ENCODE data around the gene CXCL16. TPM values are rescaled to one million over a fixed set of nuclear protein-coding genes. Genes with fewer than 3 reads are reported as not detected.

The CXCL16 gene
- total RNA-seq, 4 donors from 2014 or later = 1.2 to 2.1 (median 1.4) TPM

DNA sequence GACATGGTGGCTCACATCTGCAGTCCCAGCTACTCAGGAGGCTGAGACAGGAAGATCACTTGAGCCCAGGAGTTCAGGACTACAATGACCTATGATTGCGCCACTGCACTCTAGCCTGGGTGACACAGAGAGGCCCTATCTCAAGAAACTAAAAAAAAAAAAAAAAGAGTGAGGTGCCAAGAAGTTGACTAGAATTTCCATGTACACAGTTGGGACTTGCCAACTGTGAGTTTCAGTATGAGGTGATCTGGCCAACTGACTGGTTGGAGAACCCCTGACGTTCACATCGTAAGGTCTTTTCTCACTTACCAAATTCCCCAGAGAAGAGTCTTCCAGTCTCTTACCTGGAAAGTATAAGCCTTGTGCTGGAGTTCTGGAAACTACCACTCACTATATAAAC is 11.6 kb downstream of the CXCL16 start:
- no peak overlapping the region for H3K4me3 ChIP-seq
- H3K9me3 ChIP-seq = no peaks in the 10 kb centered on the region
- TF ChIP-seq POLR2A (IDR thresholded peaks at IDR 0.05) = no peak
- no peak for TF ChIP-seq CTCF (IDR thresholded peaks at IDR 0.05 in 4 of 5, conservative IDR thresholded peaks at IDR 0.05 in 1 of 5)
- H3K4me1 ChIP-seq = peaks cover 0 to 12% of the 10 kb centered on the region in 2 donors
- no peaks in the 10 kb centered on the region for H3K27me3 ChIP-seq
- ATAC-seq = no peak
- in situ Hi-C loops (cut with MboI; ENCODE audit: low sequenced_read_pairs in 4 of 4) (no loop called here), intact Hi-C loops (cut with DNase I; ENCODE audit: low total_unique reads) (no loop called here)
- peaks cover 0 to 5% of the 10 kb centered on the region in 2 donors for H3K36me3 ChIP-seq
- no peak for DNase-seq
- H3K27ac ChIP-seq = no peak overlapping the region

DNA sequence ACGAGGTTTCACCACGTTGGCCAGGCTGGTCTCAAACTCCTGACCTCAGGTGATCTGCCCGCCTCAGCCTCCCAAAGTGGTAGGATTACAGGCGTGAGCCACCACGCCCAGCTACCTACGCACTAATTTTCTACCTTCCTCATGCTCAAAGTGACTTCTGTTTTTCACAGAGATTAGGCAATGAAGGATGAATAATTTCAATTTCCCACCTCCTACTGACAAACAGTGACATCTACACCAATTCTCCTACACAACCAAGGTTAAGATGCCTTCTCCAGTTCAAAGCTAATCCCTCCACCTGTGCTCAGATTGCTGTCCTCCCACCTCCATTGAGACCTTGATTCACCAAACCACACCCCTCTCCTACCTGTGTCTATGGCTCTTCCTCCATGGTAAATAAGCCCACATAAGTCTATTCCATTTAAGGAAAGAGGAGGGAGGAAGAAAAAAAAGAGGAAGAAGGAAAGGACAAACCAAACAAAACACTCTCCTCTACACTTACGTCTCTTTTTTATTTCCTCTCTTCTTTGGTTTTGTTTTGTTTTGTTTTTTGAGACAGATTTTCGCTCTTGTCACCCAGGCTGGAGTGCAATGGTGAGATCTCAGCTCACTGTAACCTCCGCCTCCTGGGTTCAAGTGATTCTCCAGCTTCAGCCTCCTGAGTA is 13.9 kb downstream of the CXCL16 start:
- no peaks in the 10 kb centered on the region for H3K36me3 ChIP-seq
- H3K9me3 ChIP-seq = no peaks in the 10 kb centered on the region
- H3K27ac ChIP-seq = no peak overlapping the region
- TF ChIP-seq CTCF (IDR thresholded peaks at IDR 0.05 in 4 of 5, conservative IDR thresholded peaks at IDR 0.05 in 1 of 5) (no peak), POLR2A (IDR thresholded peaks at IDR 0.05) (no peak)
- peaks cover 0 to 5% of the 10 kb centered on the region in 2 donors for H3K4me1 ChIP-seq
- intact Hi-C loops (cut with DNase I; ENCODE audit: low total_unique reads) = no loop called here
- no peak overlapping the region for H3K4me3 ChIP-seq
- H3K27me3 ChIP-seq = no peaks in the 10 kb centered on the region
- ATAC-seq (no peak), DNase-seq (no peak)
- in situ Hi-C loops (cut with MboI; ENCODE audit: low sequenced_read_pairs in 4 of 4) = no loop called here

DNA sequence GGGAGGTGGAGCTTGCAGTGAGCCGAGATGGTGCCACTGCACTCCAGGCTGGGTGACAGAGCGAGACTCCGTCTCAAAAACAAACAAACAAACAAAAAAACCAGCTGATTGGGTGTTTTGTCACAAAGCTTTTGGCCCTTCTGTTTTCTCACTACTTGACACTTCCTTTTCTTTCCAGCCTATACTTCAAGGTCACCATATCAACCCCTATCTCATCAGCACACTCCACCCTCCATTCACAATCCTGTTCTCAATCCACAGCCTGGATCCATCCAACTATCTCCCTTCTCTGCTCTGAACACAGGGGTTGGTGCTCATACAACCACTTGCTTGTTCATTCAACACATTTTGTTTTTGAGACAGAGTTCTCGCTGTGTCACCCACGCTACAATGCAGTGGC is 15.1 kb downstream of the CXCL16 start:
- TF ChIP-seq CTCF (IDR thresholded peaks at IDR 0.05 in 4 of 5, conservative IDR thresholded peaks at IDR 0.05 in 1 of 5) = no peak
- no peak overlapping the region for H3K27ac ChIP-seq
- no peaks in the 10 kb centered on the region for H3K9me3 ChIP-seq
- H3K27me3 ChIP-seq = no peaks in the 10 kb centered on the region
- ATAC-seq (no peak), DNase-seq (no peak)
- in situ Hi-C loops (cut with MboI; ENCODE audit: low sequenced_read_pairs in 4 of 4) (no loop called here), intact Hi-C loops (cut with DNase I; ENCODE audit: low total_unique reads) (no loop called here)
- no peak overlapping the region for H3K4me3 ChIP-seq
- H3K4me1 ChIP-seq = no peaks in the 10 kb centered on the region
- H3K36me3 ChIP-seq = no peaks in the 10 kb centered on the region

- in situ Hi-C loops (cut with MboI; ENCODE audit: low sequenced_read_pairs in 4 of 4) (no loop called here), intact Hi-C loops (cut with DNase I; ENCODE audit: low total_unique reads) (no loop called here)
- H3K36me3 ChIP-seq = no peaks in the 10 kb centered on the region
- no peaks in the 10 kb centered on the region for H3K4me1 ChIP-seq
- no peak for ATAC-seq
- TF ChIP-seq CTCF (IDR thresholded peaks at IDR 0.05 in 4 of 5, conservative IDR thresholded peaks at IDR 0.05 in 1 of 5) (no peak), POLR2A (IDR thresholded peaks at IDR 0.05) (no peak)
- no peak overlapping the region for H3K4me3 ChIP-seq
- H3K27me3 ChIP-seq = no peaks in the 10 kb centered on the region
- no peak overlapping the region for H3K27ac ChIP-seq
- H3K9me3 ChIP-seq = no peaks in the 10 kb centered on the region
- no peak for DNase-seq
Measured at GRCh38 chr17:4722678-4723240, 17.0 kb downstream of the CXCL16 start.

All from gastrocnemius medialis (tissue), 4 donors.